ENCODE results near the gene UBB. TPM values are rescaled to one million over a fixed set of nuclear protein-coding genes. Genes with fewer than 3 reads are reported as not detected.

The UBB gene
- total and polyA plus RNA-seq, 9 of the 15 experiments (the other 6 are each of a cell fraction or from before 2014, with no cell fraction given), result 1,069 to 4,143 (median 1,696) TPM

DNA sequence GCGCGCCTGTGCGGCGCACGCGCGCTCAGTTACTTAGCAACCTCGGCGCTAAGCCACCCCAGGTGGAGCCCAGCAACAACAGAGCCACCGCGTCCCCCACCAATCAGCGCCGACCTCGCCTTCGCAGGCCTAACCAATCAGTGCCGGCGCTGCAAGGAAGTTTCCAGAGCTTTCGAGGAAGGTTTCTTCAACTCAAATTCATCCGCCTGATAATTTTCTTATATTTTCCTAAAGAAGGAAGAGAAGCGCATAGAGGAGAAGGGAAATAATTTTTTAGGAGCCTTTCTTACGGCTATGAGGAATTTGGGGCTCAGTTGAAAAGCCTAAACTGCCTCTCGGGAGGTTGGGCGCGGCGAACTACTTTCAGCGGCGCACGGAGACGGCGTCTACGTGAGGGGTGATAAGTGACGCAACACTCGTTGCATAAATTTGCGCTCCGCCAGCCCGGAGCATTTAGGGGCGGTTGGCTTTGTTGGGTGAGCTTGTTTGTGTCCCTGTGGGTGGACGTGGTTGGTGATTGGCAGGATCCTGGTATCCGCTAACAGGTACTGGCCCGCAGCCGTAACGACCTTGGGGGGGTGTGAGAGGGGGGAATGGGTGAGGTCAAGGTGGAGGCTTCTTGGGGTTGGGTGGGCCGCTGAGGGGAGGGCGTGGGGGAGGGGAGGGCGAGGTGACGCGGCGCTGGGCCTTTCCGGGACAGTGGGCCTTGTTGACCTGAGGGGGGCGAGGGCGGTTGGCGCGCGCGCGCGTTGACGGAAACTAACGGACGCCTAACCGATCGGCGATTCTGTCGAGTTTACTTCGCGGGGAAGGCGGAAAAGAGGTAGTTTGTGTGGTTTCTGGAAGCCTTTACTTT is at the start of gene UBB (continued):
- TF ChIP-seq THAP7 (CRISPR knock-in tag; IDR thresholded peaks at IDR 0.05), result 0 out of 2 replicates have a peak, but pooled peaks have one; percentile 51
- TF ChIP-seq ZNF134 (CRISPR knock-in tag; conservative IDR thresholded peaks at IDR 0.05), result no peak
- peak; percentile 82 to 91 for TF ChIP-seq MNT (conservative IDR thresholded peaks at IDR 0.05)
- peak; percentile 61 for TF ChIP-seq ELF1 (tag; IDR thresholded peaks at IDR 0.05)
- TF ChIP-seq ZEB2 (IDR thresholded peaks at IDR 0.05), result peak; percentile 42; the same call in 1 of the 2 replicates
- TF ChIP-seq EP400 (IDR thresholded peaks at IDR 0.05), result peak; percentile 96
- TF ChIP-seq, protein P1, sequence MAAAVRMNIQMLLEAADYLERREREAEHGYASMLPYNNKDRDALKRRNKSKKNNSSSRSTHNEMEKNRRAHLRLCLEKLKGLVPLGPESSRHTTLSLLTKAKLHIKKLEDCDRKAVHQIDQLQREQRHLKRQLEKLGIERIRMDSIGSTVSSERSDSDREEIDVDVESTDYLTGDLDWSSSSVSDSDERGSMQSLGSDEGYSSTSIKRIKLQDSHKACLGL (CRISPR knock-in tag; IDR thresholded peaks at IDR 0.05; ENCODE audit: borderline replicate concordance, poor library complexity, severe bottlenecking), result no peak
- TF ChIP-seq HMG20B (CRISPR knock-in tag; IDR thresholded peaks at IDR 0.05), result no peak
- peak; percentile 92 for TF ChIP-seq RFX1 (IDR thresholded peaks at IDR 0.05)
- TF ChIP-seq SAFB2 (IDR thresholded peaks at IDR 0.05; ENCODE audit: borderline replicate concordance, low read depth, low read length, severe bottlenecking), result no peak
- no peak for TF ChIP-seq ZFP1 (CRISPR knock-in tag; IDR thresholded peaks at IDR 0.05)
- TF ChIP-seq FOXA1 (IDR thresholded peaks at IDR 0.05; ENCODE audit: borderline replicate concordance), result no peak
- no peak for TF ChIP-seq ZNF561 (CRISPR knock-in tag; conservative IDR thresholded peaks at IDR 0.05)
- peak; percentile 58 for TF ChIP-seq ASH1L (IDR thresholded peaks at IDR 0.05; ENCODE audit: borderline replicate concordance, low read depth, partially characterized antibody)
- TF ChIP-seq KAT2B (IDR thresholded peaks at IDR 0.05; ENCODE audit: low read depth, low read length), result no peak
- TF ChIP-seq CC2D1A (IDR thresholded peaks at IDR 0.05), result peak; percentile 43; the same call in 1 of the 2 replicates
- no peak for TF ChIP-seq ZNF224 (CRISPR knock-in tag; IDR thresholded peaks at IDR 0.05)
- no peak for TF ChIP-seq CTCFL (IDR thresholded peaks at IDR 0.05; ENCODE audit: borderline replicate concordance, insufficient read depth, low read depth, low read length, poor library complexity, severe bottlenecking)
- TF ChIP-seq E2F3 (CRISPR knock-in tag; IDR thresholded peaks at IDR 0.05), result no peak
- peak; percentile 52 for TF ChIP-seq HNRNPLL (IDR thresholded peaks at IDR 0.05; ENCODE audit: low read depth, low read length, poor library complexity, severe bottlenecking)
- TF ChIP-seq U2AF1 (optimal IDR thresholded peaks at IDR 0.05; ENCODE audit: low read depth, low read length), result no peak
- TF ChIP-seq HMGN3 (IDR thresholded peaks at IDR 0.05; ENCODE audit: borderline replicate concordance, extremely low read depth, insufficient read length, low read depth, low read length), result peak; percentile 80
- no peak for TF ChIP-seq SNIP1 (IDR thresholded peaks at IDR 0.05; ENCODE audit: low read depth)
- 0 out of 2 replicates have a peak, but pooled peaks have one; percentile 64 for TF ChIP-seq LCOR (CRISPR knock-in tag; IDR thresholded peaks at IDR 0.05)

Measured in K562 (cell line).